HG02938 (cell line): ENCODE data around the gene COX6B2.

Source experiments
- ATAC-seq: cut with Tn5 transposase; IDR thresholded peaks from one replicate; pipeline ENCODE4 v1.9.1; 2021; ENCODE audit warnings: mild to moderate bottlenecking, moderate library complexity; ENCODE audit not compliant: unreplicated experiment

COX6B2 gene

GRCh38 chr19:55315956-55316525 lies 38.5 kb downstream of the COX6B2 start:
- ATAC-seq = no peak

- ATAC-seq = no peak
These were observed 40.1 kb downstream of the COX6B2 start for GRCh38 chr19:55314396-55314795.

- ATAC-seq = no peak
These were observed 41.7 kb downstream of the COX6B2 start for GRCh38 chr19:55312621-55313512.

GRCh38 chr19:55311797-55312196 lies 42.7 kb downstream of the COX6B2 start:
- ATAC-seq = no peak

GRCh38 chr19:55311397-55311796 lies 43.1 kb downstream of the COX6B2 start:
- no peak for ATAC-seq

GRCh38 chr19:55310498-55310897 lies 44.0 kb downstream of the COX6B2 start:
- ATAC-seq = no peak

- ATAC-seq = no peak
These were observed 45.1 kb downstream of the COX6B2 start for GRCh38 chr19:55309448-55309847.

GRCh38 chr19:55308281-55308680 lies 46.2 kb downstream of the COX6B2 start:
- no peak for ATAC-seq

- ATAC-seq = no peak
These were observed 47.8 kb downstream of the COX6B2 start for GRCh38 chr19:55306712-55307111.

GRCh38 chr19:55305983-55306562 lies 48.4 kb downstream of the COX6B2 start:
- ATAC-seq = no peak

GRCh38 chr19:55305491-55305890 lies 49.0 kb downstream of the COX6B2 start:
- no peak for ATAC-seq

GRCh38 chr19:55304980-55305379 lies 49.5 kb downstream of the COX6B2 start:
- ATAC-seq = no peak

- ATAC-seq = no peak
These were observed 50.1 kb downstream of the COX6B2 start for GRCh38 chr19:55304279-55304978.

- ATAC-seq = no peak
These were observed 51.0 kb downstream of the COX6B2 start for GRCh38 chr19:55303477-55303876.

GRCh38 chr19:55302318-55302703 lies 52.2 kb downstream of the COX6B2 start:
- ATAC-seq = no peak

- peak; percentile 59 for ATAC-seq
These were observed 52.8 kb downstream of the COX6B2 start for GRCh38 chr19:55301459-55302317.

- no peak for ATAC-seq
These were observed 53.5 kb downstream of the COX6B2 start for GRCh38 chr19:55300886-55301458.

- ATAC-seq = no peak
These were observed 54.5 kb downstream of the COX6B2 start for GRCh38 chr19:55299991-55300390.
